Panc1 (cell line): ENCODE measurements around the gene IFNG-AS1. TPM values are rescaled to one million over a fixed set of nuclear protein-coding genes. Genes with fewer than 3 reads are reported as not detected.

Experiments
- ATAC-seq: fragments of 200-7000 bp; cut with Tn5 transposase; 2 replicates; pipeline ENCODE4 v1.9.1; 2020; ENCODE audit warnings: mild to moderate bottlenecking, moderate library complexity
- BruUV-seq: library from RNA; stranded (reverse); fragments of 400-500 nt; replicated peaks from 2 replicates; lab custom pipeline; 2021; lab: Mats Ljungman, UMichigan
- CTCF ChIA-PET: fragments of 300-600 bp; sonication (Branson Sonifier 250); formaldehyde crosslinking; loops from one replicate; lab custom pipeline; 2022; ENCODE audit warnings: antibody characterized with exemption; lab: Charles Lee
- POLR2A ChIA-PET: fragments of 300-600 bp; sonication (Branson Sonifier 250); formaldehyde crosslinking; loops from one replicate; lab custom pipeline; 2022; ENCODE audit warnings: antibody characterized with exemption; lab: Charles Lee
- DNase-seq: peaks from one replicate; pipeline ENCODE4 v3.0.0-alpha.2; 2010; ENCODE audit warnings: low read depth, low spot score
- H3K27ac ChIP-seq: 2 replicates; pipeline ENCODE4 v1.5.1; 2011; ENCODE audit warnings: mild to moderate bottlenecking, low read length, inconsistent platforms
- H3K27me3 ChIP-seq: fragments of 200-500 bp; sonication (Bioruptor generic); 2 replicates; pipeline ENCODE4 v1.6.0; 2014; ENCODE audit warnings: low read length, inconsistent platforms; ENCODE audit not compliant: control insufficient read depth, insufficient read depth
- H3K36me3 ChIP-seq: fragments of 200-500 bp; sonication (Bioruptor generic); 2 replicates; pipeline ENCODE4 v1.5.1; 2014; ENCODE audit warnings: inconsistent platforms, mild to moderate bottlenecking, low read length, moderate library complexity; ENCODE audit not compliant: control insufficient read depth, insufficient read depth
- H3K4me1 ChIP-seq: 2 replicates; pipeline ENCODE4 v1.5.1; 2011; ENCODE audit warnings: inconsistent platforms, mild to moderate bottlenecking, low read length, moderate library complexity; ENCODE audit not compliant: control insufficient read depth, insufficient read depth
- H3K4me3 ChIP-seq, 2 experiments: 2 replicates each; pipeline ENCODE4 v1.5.1; 2011 to 2012; ENCODE audit warnings: low read depth in 2 of 2, low read length in 2 of 2, mild to moderate bottlenecking in 2 of 2, inconsistent platforms in 1 of 2, moderate library complexity in 1 of 2
- H3K9me3 ChIP-seq: fragments of 200-500 bp; sonication (Bioruptor generic); 2 replicates; pipeline ENCODE4 v1.5.1; 2014; ENCODE audit warnings: low read depth, mild to moderate bottlenecking, inconsistent platforms, low read length, moderate library complexity; ENCODE audit not compliant: control insufficient read depth, insufficient read depth
- CTCF ChIP-seq: fragments of 450-650 bp; IDR thresholded peaks from 2 replicates; pipeline ENCODE4 v1.5.1; 2017; ENCODE audit warnings: mild to moderate bottlenecking
- POLR2AphosphoS5 ChIP-seq: IDR thresholded peaks from 2 replicates; pipeline ENCODE4 v1.6.1; 2012; ENCODE audit warnings: mild to moderate bottlenecking, low read depth, low read length, moderate library complexity
- REST ChIP-seq, 2 experiments: IDR thresholded peaks; 2 replicates each; pipeline ENCODE4 v1.6.1; 2011 to 2012; ENCODE audit warnings: low read depth in 2 of 2, control low read depth in 1 of 2, low read length in 1 of 2, mild to moderate bottlenecking in 1 of 2, moderate library complexity in 1 of 2; ENCODE audit not compliant: insufficient read depth in 1 of 2
- SIN3A ChIP-seq: IDR thresholded peaks from 2 replicates; pipeline ENCODE4 v1.6.1; 2012; ENCODE audit warnings: low read depth, mild to moderate bottlenecking, low read length, moderate library complexity, borderline replicate concordance; ENCODE audit not compliant: insufficient read depth
- TCF7L2 ChIP-seq: IDR thresholded peaks from 2 replicates; pipeline ENCODE4 v1.6.1; 2011; ENCODE audit warnings: mild to moderate bottlenecking, low read depth, low read length, inconsistent platforms
- in situ Hi-C: cut with HindIII; loops from 2 replicates; pipeline ENCODE4 v1.10.0; 2016; ENCODE audit warnings: low sequenced_read_pairs, low pct_unique_long_range_greater_than_20kb
- intact Hi-C: fragments of 100-400 bp; cut with micrococcal nuclease; formaldehyde crosslinking; loops from one replicate; pipeline ENCODE4 v1.10.0; 2022; ENCODE audit not compliant: unreplicated experiment
- total RNA-seq: library from RNA; stranded (reverse); gene quantifications from one replicate; pipeline ENCODE4 v1.2.1, GENCODE V29; 2021; ENCODE audit not compliant: unreplicated experiment

Gene IFNG-AS1
- total RNA-seq, 1 experiment from 2014 or later = not detected

GRCh38 chr12:68065163-68065562 is 75.9 kb downstream of the IFNG-AS1 start:
- no TSS peak for BruUV-seq
- no peaks in the 10 kb centered on the region for H3K36me3 ChIP-seq
- CTCF ChIA-PET = interaction anchor here (0.6 kb wide), 1 partner anchor 24 kb away, joined by 3 read pairs; no protein-coding TSS in a partner anchor
- in situ Hi-C loops (no loop called here), intact Hi-C loops (no loop called here)
- H3K27ac ChIP-seq = no peak overlapping the region
- no peaks in the 10 kb centered on the region for H3K27me3 ChIP-seq
- H3K4me1 ChIP-seq = no peaks in the 10 kb centered on the region
- no peak for TF ChIP-seq SIN3A
- TF ChIP-seq TCF7L2 = no peak
- TF ChIP-seq REST (IDR thresholded peaks at IDR 0.05; ENCODE audit: insufficient read depth in 1 of 2, low read depth in 2 of 2, low read length in 1 of 2) = no peak
- TF ChIP-seq CTCF = no peak
- no peak for TF ChIP-seq POLR2AphosphoS5
- H3K4me3 ChIP-seq = no peak overlapping the region
- H3K9me3 ChIP-seq = no peaks in the 10 kb centered on the region
- POLR2A ChIA-PET = interaction anchor here (0.7 kb wide), 1 partner anchor 17 kb away, joined by 8 read pairs; no protein-coding TSS in a partner anchor
- ATAC-seq (no peak), DNase-seq (no peak)

- no peak overlapping the region for H3K4me3 ChIP-seq
- no peaks in the 10 kb centered on the region for H3K27me3 ChIP-seq
- ChIA-PET POLR2A (interaction anchor here (0.7 kb wide), 1 partner anchor 16 kb away, joined by 8 read pairs; no protein-coding TSS in a partner anchor), CTCF (no interaction called here)
- TF ChIP-seq TCF7L2 = no peak
- TF ChIP-seq SIN3A = no peak
- TF ChIP-seq REST (IDR thresholded peaks at IDR 0.05; ENCODE audit: insufficient read depth in 1 of 2, low read depth in 2 of 2, low read length in 1 of 2) = no peak
- no peak for TF ChIP-seq POLR2AphosphoS5
- no peak for TF ChIP-seq CTCF
- H3K36me3 ChIP-seq = no peaks in the 10 kb centered on the region
- no peaks in the 10 kb centered on the region for H3K4me1 ChIP-seq
- H3K27ac ChIP-seq = no peak overlapping the region
- ATAC-seq (no peak), DNase-seq (no peak)
- intact Hi-C loops = no loop called here
- H3K9me3 ChIP-seq = no peaks in the 10 kb centered on the region
- BruUV-seq = no TSS peak
- in situ Hi-C loops = no loop called here
Observed at GRCh38 chr12:68065687-68066086, 76.4 kb downstream of the IFNG-AS1 start.
